HepG2 (cell line): Measurements from ENCODE around the gene C6orf132. TPM values are rescaled to one million over a fixed set of nuclear protein-coding genes. Genes with fewer than 3 reads are reported as not detected.
A peak's percentile ranks its signal among the peaks of the same experiment; 100 is the strongest.

ENCODE experiments used
- CBFB ChIP-seq: sonication (generic); formaldehyde crosslinking; IDR thresholded peaks from 2 replicates; pipeline ENCODE4 v1.4.0; 2020; ENCODE audit warnings: missing genetic modification reagents
- CCDC6 ChIP-seq: sonication (generic); formaldehyde crosslinking; IDR thresholded peaks from 2 replicates; pipeline ENCODE4 v1.8.1; 2022; ENCODE audit warnings: mild to moderate bottlenecking, missing genetic modification reagents, moderate library complexity
- DMAP1 ChIP-seq: IDR thresholded peaks from 2 replicates; pipeline ENCODE4 v1.6.1; 2016
- DNMT3B ChIP-seq: conservative IDR thresholded peaks from 2 replicates; pipeline ENCODE4 v1.6.1; 2016; ENCODE audit warnings: missing biosample characterization, control low read depth
- ELF4 ChIP-seq: sonication (generic); formaldehyde crosslinking; IDR thresholded peaks from 2 replicates; pipeline ENCODE4 v1.5.0; 2020; ENCODE audit warnings: missing genetic modification reagents, mild to moderate bottlenecking, moderate library complexity, borderline replicate concordance
- EP300 ChIP-seq, 3 experiments: sonication (generic) in 1 of 3; formaldehyde crosslinking in 1 of 3; IDR thresholded peaks; 2 replicates each; pipeline versions ENCODE4 v1.5.1 to v1.6.1; 2011 to 2020; ENCODE audit warnings: low read depth in 2 of 3, low read length in 2 of 3, borderline replicate concordance in 1 of 3, improper control_type of control experiment in 1 of 3, mild to moderate bottlenecking in 1 of 3, missing genetic modification reagents in 1 of 3, moderate library complexity in 1 of 3
- HMGA1 ChIP-seq: sonication (generic); formaldehyde crosslinking; conservative IDR thresholded peaks from 2 replicates; pipeline ENCODE4 v1.4.0; 2020; ENCODE audit warnings: missing genetic modification reagents
- KDM6A ChIP-seq: IDR thresholded peaks from 2 replicates; pipeline ENCODE4 v1.6.1; 2016; ENCODE audit warnings: low read depth
- MYNN ChIP-seq: sonication (generic); formaldehyde crosslinking; IDR thresholded peaks from 2 replicates; pipeline ENCODE4 v1.4.0; 2020; ENCODE audit warnings: mild to moderate bottlenecking, low read depth, missing genetic modification reagents
- NONO ChIP-seq, 2 experiments: fragments of 450-650 bp in 1 of 2; sonication (generic) in 1 of 2; formaldehyde crosslinking in 1 of 2; IDR thresholded peaks in 1 of 2; conservative IDR thresholded peaks in 1 of 2; 2 replicates each; pipeline versions ENCODE4 v1.6.1 to v1.8.0; 2017 to 2022; ENCODE audit warnings: mild to moderate bottlenecking in 1 of 2, missing genetic modification reagents in 1 of 2, moderate library complexity in 1 of 2
- RCOR2 ChIP-seq: IDR thresholded peaks from 2 replicates; pipeline ENCODE4 v1.6.1; 2016; ENCODE audit warnings: missing biosample characterization, missing genetic modification reagents
- SP1 ChIP-seq, 2 experiments: fragments of 450-650 bp in 1 of 2; sonication (generic) in 1 of 2; formaldehyde crosslinking in 1 of 2; IDR thresholded peaks; 2 replicates each; pipeline versions ENCODE4 v1.4.0 to v1.6.1; 2016 to 2020; ENCODE audit warnings: missing genetic modification reagents in 1 of 2
- SSRP1 ChIP-seq: IDR thresholded peaks from 2 replicates; pipeline ENCODE4 v1.6.1; 2016; ENCODE audit warnings: control low read depth
- ZC3H4 ChIP-seq: sonication (generic); formaldehyde crosslinking; IDR thresholded peaks from 2 replicates; pipeline ENCODE4 v1.4.0; 2020; ENCODE audit warnings: missing genetic modification reagents, borderline replicate concordance
- ZNF264 ChIP-seq: sonication (generic); formaldehyde crosslinking; IDR thresholded peaks from 2 replicates; pipeline ENCODE4 v1.4.0; 2020; ENCODE audit warnings: missing genetic modification reagents
- ZNF34 ChIP-seq: sonication (generic); formaldehyde crosslinking; IDR thresholded peaks from 2 replicates; pipeline ENCODE4 v1.4.0; 2020; ENCODE audit warnings: mild to moderate bottlenecking, missing genetic modification reagents, borderline replicate concordance
- ZNF678 ChIP-seq: sonication (generic); formaldehyde crosslinking; IDR thresholded peaks from 2 replicates; pipeline ENCODE4 v1.4.0; 2020; ENCODE audit warnings: mild to moderate bottlenecking, missing genetic modification reagents
- ZSCAN25 ChIP-seq: sonication (generic); formaldehyde crosslinking; IDR thresholded peaks from 2 replicates; pipeline ENCODE4 v1.8.0; 2022; ENCODE audit warnings: mild to moderate bottlenecking, missing genetic modification reagents
- polyA plus RNA-seq, 8 experiments: library from polyadenylated mRNA; depleted of rRNA in 3 of 8; stranded (reverse) in 7 of 8; unstranded in 1 of 8; fragments of >200 nt; fragmentation: Illumina TruSeq in 4 of 8; extraction: Trizol in 4 of 8; gene quantifications; 2 replicates each; pipeline versions ENCODE4 v1.2.1 to v1.2.3, GENCODE V29; 2011 to 2016; ENCODE audit warnings: low read depth in 4 of 8, missing spikeins in 1 of 8, mixed read lengths in 1 of 8; ENCODE audit not compliant: insufficient read depth in 1 of 8
- total RNA-seq, 5 experiments: library from RNA; depleted of rRNA; stranded (reverse); fragments of >200 nt; fragmentation: Illumina TruSeq; extraction: Trizol; gene quantifications; 2 replicates each; pipeline ENCODE4 v1.2.3, GENCODE V29; 2016; ENCODE audit warnings: low read depth in 1 of 5
- TF ChIP-seq, protein P1 (sequence below): sonication (generic); formaldehyde crosslinking; IDR thresholded peaks from 2 replicates; pipeline ENCODE4 v1.5.1; 2020; ENCODE audit warnings: mild to moderate bottlenecking, missing genetic modification reagents, moderate library complexity
- TF ChIP-seq, protein P2 (sequence below): sonication (generic); formaldehyde crosslinking; IDR thresholded peaks from 2 replicates; pipeline ENCODE4 v1.8.1; 2023; ENCODE audit warnings: mild to moderate bottlenecking, missing genetic modification reagents
- TF ChIP-seq, protein P3 (sequence below): conservative IDR thresholded peaks from 2 replicates; pipeline ENCODE4 v1.6.1; 2018; ENCODE audit warnings: missing genetic modification reagents
- TF ChIP-seq, protein P4 (sequence below): fragments of 450-650 bp; IDR thresholded peaks from 2 replicates; pipeline ENCODE4 v1.6.1; 2016
- TF ChIP-seq, protein P5 (sequence below): sonication (generic); formaldehyde crosslinking; IDR thresholded peaks from 2 replicates; pipeline ENCODE4 v1.4.0; 2020; ENCODE audit warnings: mild to moderate bottlenecking, missing genetic modification reagents
- TF ChIP-seq, protein P6 (sequence below): sonication (generic); formaldehyde crosslinking; IDR thresholded peaks from 2 replicates; pipeline ENCODE4 v1.4.0; 2020; ENCODE audit warnings: missing genetic modification reagents, mild to moderate bottlenecking, borderline replicate concordance

C6orf132 gene
- total and polyA plus RNA-seq, 2 of the 13 experiments (the other 11 are each of a cell fraction or from before 2014, with no cell fraction given) = 0.78 to 3.0 TPM

DNA sequence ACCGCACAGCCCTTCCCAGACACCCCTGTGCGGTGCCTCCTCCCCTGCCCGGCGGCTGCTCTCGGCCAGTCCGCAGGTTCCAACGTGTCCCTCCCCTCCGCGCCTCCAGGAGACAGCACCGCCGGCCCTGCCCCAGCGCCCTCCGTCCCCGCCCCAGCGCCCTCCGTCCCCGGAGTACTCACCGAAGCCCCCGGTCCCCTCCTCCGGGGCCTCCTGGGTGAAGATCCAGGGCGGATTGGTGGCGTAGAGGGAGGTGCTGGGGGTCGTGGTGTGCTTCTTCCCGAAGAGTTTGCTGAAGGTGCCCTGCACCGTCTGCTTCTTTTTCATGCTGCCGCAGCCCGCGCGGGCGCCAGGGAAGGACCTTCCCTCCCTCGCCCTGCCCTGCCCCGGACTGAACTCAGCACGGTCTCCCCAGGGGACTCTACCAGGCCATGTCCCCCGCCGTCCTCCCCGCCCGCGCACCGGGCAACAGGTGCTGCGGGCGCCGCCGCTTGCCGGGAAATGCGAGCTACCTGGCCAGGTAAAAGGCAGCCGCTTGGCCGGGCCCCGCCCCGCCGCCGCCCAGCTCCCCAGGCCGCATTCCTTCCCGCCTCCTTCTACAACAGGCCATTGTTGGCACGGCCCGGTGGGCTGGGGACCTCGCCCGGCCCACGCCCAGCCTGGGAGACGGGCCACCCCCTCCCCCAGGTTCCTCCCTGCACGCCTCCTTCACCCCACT, at the start of gene C6orf132 (continued):
- TF ChIP-seq, protein P1, sequence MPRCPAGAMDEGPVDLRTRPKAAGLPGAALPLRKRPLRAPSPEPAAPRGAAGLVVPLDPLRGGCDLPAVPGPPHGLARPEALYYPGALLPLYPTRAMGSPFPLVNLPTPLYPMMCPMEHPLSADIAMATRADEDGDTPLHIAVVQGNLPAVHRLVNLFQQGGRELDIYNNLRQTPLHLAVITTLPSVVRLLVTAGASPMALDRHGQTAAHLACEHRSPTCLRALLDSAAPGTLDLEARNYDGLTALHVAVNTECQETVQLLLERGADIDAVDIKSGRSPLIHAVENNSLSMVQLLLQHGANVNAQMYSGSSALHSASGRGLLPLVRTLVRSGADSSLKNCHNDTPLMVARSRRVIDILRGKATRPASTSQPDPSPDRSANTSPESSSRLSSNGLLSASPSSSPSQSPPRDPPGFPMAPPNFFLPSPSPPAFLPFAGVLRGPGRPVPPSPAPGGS (CRISPR knock-in tag) = no peak
- TF ChIP-seq DMAP1 (CRISPR knock-in tag) = peak; percentile 20; the same call in 1 of the 2 replicates
- no peak for TF ChIP-seq SSRP1 (CRISPR knock-in tag)
- peak; percentile 93; the same call in 1 of the 2 replicates for TF ChIP-seq ZSCAN25
- TF ChIP-seq, protein P2, sequence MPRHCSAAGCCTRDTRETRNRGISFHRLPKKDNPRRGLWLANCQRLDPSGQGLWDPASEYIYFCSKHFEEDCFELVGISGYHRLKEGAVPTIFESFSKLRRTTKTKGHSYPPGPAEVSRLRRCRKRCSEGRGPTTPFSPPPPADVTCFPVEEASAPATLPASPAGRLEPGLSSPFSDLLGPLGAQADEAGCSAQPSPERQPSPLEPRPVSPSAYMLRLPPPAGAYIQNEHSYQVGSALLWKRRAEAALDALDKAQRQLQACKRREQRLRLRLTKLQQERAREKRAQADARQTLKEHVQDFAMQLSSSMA (CRISPR knock-in tag) = no peak; the same call in 1 of the 2 replicates
- TF ChIP-seq ELF4 (CRISPR knock-in tag) = no peak
- no peak for TF ChIP-seq ZNF34 (CRISPR knock-in tag)
- TF ChIP-seq ZNF678 (CRISPR knock-in tag) = peak; percentile 71; the same call in 1 of the 2 replicates
- TF ChIP-seq, protein P3, sequence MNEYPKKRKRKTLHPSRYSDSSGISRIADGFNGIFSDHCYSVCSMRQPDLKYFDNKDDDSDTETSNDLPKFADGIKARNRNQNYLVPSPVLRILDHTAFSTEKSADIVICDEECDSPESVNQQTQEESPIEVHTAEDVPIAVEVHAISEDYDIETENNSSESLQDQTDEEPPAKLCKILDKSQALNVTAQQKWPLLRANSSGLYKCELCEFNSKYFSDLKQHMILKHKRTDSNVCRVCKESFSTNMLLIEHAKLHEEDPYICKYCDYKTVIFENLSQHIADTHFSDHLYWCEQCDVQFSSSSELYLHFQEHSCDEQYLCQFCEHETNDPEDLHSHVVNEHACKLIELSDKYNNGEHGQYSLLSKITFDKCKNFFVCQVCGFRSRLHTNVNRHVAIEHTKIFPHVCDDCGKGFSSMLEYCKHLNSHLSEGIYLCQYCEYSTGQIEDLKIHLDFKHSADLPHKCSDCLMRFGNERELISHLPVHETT = no peak
- TF ChIP-seq RCOR2 (CRISPR knock-in tag) = no peak
- TF ChIP-seq ZNF264 = 0 out of 2 replicates have a peak, but pooled peaks have one; percentile 47
- no peak for TF ChIP-seq KDM6A (CRISPR knock-in tag)
- TF ChIP-seq, protein P4, sequence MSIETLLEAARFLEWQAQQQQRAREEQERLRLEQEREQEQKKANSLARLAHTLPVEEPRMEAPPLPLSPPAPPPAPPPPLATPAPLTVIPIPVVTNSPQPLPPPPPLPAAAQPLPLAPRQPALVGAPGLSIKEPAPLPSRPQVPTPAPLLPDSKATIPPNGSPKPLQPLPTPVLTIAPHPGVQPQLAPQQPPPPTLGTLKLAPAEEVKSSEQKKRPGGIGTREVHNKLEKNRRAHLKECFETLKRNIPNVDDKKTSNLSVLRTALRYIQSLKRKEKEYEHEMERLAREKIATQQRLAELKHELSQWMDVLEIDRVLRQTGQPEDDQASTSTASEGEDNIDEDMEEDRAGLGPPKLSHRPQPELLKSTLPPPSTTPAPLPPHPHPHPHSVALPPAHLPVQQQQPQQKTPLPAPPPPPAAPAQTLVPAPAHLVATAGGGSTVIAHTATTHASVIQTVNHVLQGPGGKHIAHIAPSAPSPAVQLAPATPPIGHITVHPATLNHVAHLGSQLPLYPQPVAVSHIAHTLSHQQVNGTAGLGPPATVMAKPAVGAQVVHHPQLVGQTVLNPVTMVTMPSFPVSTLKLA = no peak
- TF ChIP-seq CBFB (CRISPR knock-in tag) = no peak
- TF ChIP-seq DNMT3B (CRISPR knock-in tag) = no peak
- no peak for TF ChIP-seq SP1 (IDR thresholded peaks at IDR 0.05)
- TF ChIP-seq SP1 (CRISPR knock-in tag; IDR thresholded peaks at IDR 0.05) = no peak
- no peak for TF ChIP-seq NONO (IDR thresholded peaks at IDR 0.05)
- no peak for TF ChIP-seq NONO (CRISPR knock-in tag; conservative IDR thresholded peaks at IDR 0.05)
- TF ChIP-seq, protein P5, sequence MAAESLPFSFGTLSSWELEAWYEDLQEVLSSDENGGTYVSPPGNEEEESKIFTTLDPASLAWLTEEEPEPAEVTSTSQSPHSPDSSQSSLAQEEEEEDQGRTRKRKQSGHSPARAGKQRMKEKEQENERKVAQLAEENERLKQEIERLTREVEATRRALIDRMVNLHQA (CRISPR knock-in tag) = no peak
- TF ChIP-seq ZC3H4 (CRISPR knock-in tag) = no peak
- TF ChIP-seq MYNN (CRISPR knock-in tag) = no peak; the same call in 1 of the 2 replicates
- no peak for TF ChIP-seq EP300 (IDR thresholded peaks at IDR 0.05; ENCODE audit: low read depth in 2 of 2, low read length in 2 of 2)
- no peak for TF ChIP-seq EP300 (CRISPR knock-in tag; IDR thresholded peaks at IDR 0.05; ENCODE audit: borderline replicate concordance)
- TF ChIP-seq, protein P6, sequence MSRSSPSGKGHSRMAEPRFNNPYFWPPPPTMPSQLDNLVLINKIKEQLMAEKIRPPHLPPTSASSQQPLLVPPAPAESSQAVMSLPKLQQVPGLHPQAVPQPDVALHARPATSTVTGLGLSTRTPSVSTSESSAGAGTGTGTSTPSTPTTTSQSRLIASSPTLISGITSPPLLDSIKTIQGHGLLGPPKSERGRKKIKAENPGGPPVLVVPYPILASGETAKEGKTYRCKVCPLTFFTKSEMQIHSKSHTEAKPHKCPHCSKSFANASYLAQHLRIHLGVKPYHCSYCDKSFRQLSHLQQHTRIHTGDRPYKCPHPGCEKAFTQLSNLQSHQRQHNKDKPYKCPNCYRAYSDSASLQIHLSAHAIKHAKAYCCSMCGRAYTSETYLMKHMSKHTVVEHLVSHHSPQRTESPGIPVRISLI = no peak
- no peak for TF ChIP-seq CCDC6 (CRISPR knock-in tag)
- TF ChIP-seq HMGA1 = no peak
